NCI-H2081 (cell line): ENCODE measurements around the gene LRRC3.

ENCODE experiments used
- DNase-seq, 2 experiments: peaks; one replicate each; lab custom pipeline; 2025; lab: John Stamatoyannopoulos, UW

LRRC3 gene

DNA sequence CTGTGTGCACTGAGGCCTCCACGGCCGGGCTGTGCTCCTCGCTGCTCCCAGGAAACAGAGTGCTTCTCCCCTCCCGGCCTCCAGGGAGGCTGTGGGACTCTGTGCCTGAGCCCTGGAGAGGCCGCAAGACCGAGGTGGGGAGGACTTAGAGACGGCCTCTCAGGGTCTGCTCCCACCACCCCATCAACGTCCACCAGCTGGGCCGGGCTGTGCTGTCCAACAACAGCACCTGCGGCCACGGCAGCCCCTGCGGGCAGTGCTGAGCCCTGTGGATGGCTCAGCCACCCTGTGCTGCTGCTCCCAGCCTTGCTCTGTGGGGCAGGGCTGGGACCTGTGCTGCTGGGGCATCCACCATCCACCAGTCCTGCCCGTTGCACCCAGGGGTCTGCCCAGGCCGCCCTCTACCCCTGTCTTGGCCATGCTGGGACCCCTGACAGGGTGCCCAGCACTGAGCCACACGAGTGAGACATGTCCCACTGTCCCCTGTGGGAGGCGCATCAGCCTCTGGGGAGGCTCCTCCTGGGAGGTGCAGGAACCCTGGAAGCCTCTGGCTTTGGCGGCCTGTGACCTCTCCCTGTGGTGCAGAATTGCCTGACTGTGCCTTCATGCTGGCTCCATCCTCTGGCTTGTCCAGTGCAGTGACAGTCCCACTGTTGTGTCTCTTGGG is 31.2 kb upstream of the LRRC3 start:
- DNase-seq: no peak

GRCh38 chr21:44424608-44425306 is 30.6 kb upstream of the LRRC3 start:
- DNase-seq: no peak

GRCh38 chr21:44425307-44425894 is 29.9 kb upstream of the LRRC3 start:
- DNase-seq: peak; percentile 21 to 30

GRCh38 chr21:44425895-44426662 is 29.2 kb upstream of the LRRC3 start:
- DNase-seq: no peak

GRCh38 chr21:44426663-44427191 is 28.6 kb upstream of the LRRC3 start:
- DNase-seq: no peak

GRCh38 chr21:44427241-44428120 is 27.8 kb upstream of the LRRC3 start:
- DNase-seq: peak; percentile 78 to 90

GRCh38 chr21:44428281-44428960 is 26.9 kb upstream of the LRRC3 start:
- peak; percentile 1 to 36 for DNase-seq

- DNase-seq: no peak
Measured at GRCh38 chr21:44429894-44430293, 25.4 kb upstream of the LRRC3 start.

- DNase-seq: no peak
Measured at GRCh38 chr21:44431300-44431699, 24.0 kb upstream of the LRRC3 start.

DNA sequence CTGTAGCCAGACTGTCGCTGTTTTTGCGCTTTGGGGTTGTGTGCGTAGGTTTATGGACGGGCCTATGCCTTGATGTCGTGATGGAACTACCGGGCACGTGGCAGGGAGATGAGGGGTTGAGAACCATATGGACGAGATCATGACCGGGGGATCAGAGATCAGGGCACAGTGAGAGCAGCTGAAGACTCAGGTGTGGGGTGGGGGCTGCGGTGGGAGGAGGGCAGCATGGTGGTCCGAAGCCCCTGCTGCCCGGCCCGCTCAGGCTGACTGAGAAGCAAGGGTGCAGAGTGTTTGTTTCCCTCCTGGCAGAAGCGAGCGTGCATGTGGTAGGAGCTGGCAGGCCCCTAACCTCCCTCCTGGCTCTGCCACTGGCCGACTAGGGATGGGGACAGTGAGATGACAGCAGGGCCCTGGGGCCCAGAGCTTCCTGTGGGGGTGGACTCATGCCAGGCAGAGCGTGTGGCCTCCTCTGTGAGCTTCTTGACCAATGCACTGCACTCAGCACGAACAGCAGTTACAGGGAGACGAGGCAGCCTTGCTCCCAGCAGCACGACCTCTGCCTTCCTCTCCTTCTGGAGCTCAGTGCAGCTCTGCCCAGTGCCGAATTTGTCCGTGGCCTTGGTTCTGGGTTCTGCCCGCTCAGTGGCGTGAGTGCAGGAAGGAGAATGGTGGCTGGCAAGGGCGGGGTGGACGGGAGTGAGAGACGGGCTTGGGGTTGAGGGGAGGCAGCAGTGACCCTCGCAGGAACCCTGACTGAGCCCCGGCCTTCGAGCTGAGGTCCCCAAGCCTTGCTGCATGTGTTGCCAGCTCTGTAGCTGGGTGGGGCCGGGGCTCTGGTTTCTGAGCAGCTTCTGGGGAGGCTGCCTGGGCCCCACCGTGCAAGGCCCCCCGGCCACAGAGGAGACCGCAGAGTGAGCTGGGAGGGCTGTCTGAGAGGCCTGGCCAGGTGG is 22.2 kb upstream of the LRRC3 start:
- no peak for DNase-seq

DNA sequence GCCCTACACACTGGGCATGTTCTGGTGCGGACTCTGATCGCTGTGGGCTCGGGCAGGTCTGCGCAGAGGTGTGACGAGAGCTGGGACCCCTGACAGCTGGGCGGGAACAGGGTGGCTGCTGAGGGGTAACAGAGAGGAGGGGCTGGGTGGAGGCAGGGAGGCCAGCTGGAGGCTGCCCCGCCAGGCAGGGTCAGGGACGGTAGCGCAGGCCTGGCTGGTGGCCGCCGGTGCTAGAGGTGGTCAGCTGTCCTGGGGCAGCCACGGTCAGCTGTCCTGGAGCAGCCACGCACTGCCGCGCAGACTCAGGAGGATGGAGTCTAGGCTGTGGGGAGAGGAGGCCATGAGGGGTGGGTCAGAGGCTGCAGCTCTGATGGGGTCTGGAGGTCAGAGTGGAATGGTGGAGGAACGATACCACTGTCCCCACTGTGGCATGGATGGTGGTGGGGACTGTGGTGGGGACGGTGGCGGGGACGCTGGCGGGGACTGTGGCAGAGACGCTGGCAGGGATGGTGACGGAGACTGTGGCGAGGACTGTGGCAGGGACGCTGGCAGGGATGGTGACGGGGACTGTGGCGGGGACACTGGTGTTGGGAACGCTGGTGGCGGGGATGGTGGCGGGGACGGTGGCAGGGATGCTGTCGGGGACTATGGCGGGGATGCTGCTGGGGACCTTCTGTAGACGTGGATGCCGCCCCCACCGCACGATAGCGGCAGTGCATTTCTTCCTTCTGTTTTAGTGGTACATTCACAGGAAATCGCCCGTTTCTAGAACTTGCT is 21.3 kb upstream of the LRRC3 start:
- no peak for DNase-seq

DNA sequence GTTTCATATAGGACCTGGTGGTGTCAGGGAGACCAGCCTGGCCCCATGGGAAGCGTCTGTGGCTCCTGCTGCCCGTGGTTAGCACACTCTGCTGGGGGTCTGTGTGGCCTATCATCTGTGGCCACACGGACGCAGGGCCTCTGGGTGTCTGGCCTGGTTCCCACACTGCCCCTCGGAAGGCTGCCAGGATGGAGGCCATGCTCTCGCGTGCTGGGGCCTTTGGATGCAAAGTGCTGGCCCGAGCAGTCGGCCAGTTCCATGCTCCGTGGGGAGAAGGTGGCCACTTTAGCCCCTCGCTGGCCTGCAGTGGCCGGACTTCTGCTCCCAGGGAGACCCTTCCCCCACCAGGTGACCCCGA is 20.8 kb upstream of the LRRC3 start:
- no peak for DNase-seq

GRCh38 chr21:44434936-44435635 is 20.2 kb upstream of the LRRC3 start:
- DNase-seq: no peak

DNA sequence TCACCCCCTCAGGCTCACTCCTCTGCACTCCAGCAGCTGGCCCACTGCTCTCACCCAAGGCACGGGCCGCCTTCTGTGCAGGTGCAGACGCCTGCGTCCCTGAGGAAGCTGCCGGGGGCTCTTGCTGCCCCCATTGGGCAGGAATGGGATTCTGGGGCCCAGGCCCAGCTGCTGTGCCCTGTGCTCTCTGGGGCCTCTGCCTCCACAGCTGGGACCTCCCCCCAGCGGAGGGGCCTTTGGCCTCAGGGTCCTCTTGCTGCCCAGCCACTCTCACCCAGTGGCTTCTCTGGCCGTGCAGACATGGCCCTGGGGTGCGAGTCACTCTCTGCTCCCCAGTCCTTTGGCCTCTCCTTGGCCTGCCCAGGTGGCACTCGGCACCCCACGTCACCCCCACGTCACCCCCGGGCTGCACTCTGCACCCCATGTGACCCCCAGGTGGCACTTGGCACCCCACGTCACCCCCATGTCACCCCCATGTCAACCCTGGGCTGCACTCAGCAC is 19.1 kb upstream of the LRRC3 start:
- no peak for DNase-seq

GRCh38 chr21:44436958-44437357 is 18.4 kb upstream of the LRRC3 start:
- DNase-seq: no peak

GRCh38 chr21:44437371-44437695 is 18.0 kb upstream of the LRRC3 start:
- DNase-seq: no peak

DNA sequence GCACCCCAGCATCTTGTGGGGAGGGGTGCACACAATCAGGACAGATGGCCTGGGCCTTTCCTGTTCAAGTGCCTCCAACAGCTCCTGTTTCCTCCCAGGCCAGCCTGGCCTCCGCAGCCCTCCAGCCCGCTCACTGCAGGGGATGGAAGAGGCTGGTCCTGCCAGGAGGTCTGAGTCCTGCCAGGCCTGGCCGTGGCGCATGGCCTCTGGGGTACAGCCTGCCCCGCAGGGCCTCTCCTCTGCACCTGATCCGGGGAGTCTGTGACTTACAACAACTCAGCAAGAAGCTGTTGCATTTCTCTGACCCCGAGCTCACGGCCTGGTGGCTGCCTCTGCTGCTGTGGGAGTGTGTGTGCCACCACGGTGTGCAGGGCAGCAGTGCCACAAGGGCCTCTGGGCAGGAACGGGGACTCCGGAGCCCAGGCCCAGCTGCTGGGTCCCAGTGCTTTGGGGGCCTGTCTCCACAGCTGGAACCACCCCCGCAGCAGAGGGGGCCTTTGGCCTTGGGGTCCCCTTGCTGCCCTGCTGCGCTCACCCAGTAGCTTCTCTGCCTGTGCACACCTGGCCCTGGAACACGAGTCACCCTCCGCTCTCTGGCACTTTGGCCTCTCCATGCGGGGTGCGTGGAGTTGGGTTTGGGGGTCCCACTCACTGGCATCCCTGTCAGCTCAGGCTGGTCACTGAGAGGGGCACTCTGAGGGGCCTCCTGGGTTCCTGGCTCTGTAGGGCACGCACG is 17.4 kb upstream of the LRRC3 start:
- DNase-seq: no peak
